Caco-2 (cell line): ENCODE data around the gene PCBP3. TPM values are rescaled to one million over a fixed set of nuclear protein-coding genes. Genes with fewer than 3 reads are reported as not detected.

ENCODE experiments used
- BruUV-seq: library from RNA; stranded (reverse); fragments of 400-500 nt; replicated peaks from 2 replicates; lab custom pipeline; 2021; lab: Mats Ljungman, UMichigan
- CTCF ChIA-PET: fragments of 300-600 bp; sonication (Branson Sonifier 250); formaldehyde crosslinking; loops from one replicate; lab custom pipeline; 2022; ENCODE audit warnings: antibody characterized with exemption; lab: Charles Lee
- POLR2A ChIA-PET: fragments of 300-600 bp; sonication (Branson Sonifier 250); formaldehyde crosslinking; loops from one replicate; lab custom pipeline; 2022; ENCODE audit warnings: antibody characterized with exemption; lab: Charles Lee
- DNase-seq, 2 experiments: peaks; one replicate each; pipeline versions ENCODE4 v3.0.0 to v3.0.0-alpha.2; 2020 to 2022
- H3K27me3 ChIP-seq: replicated peaks from 2 replicates; pipeline ENCODE4 v1.6.0; 2011; ENCODE audit warnings: low read length; ENCODE audit not compliant: control insufficient read depth, insufficient read depth
- H3K36me3 ChIP-seq: 2 replicates; pipeline ENCODE4 v1.5.1; 2011; ENCODE audit warnings: low read length; ENCODE audit not compliant: control insufficient read depth, insufficient read depth
- H3K4me1 ChIP-seq: fragments of 250-450 bp; sonication (Bioruptor Pico); 2 replicates; pipeline ENCODE4 v1.5.1; 2020; ENCODE audit warnings: mild to moderate bottlenecking
- H3K4me3 ChIP-seq: 2 replicates; pipeline ENCODE4 v1.5.1; 2011; ENCODE audit warnings: low read depth, mild to moderate bottlenecking, control low read depth, low read length
- H3K9me3 ChIP-seq: fragments of 250-450 bp; sonication (Bioruptor Pico); 2 replicates; pipeline ENCODE4 v1.5.1; 2020; ENCODE audit warnings: mild to moderate bottlenecking, moderate library complexity
- H3K27ac Mint-ChIP-seq: one replicate; pipeline ENCODE4 v1.8.0; 2022; ENCODE audit warnings: mixed read lengths; ENCODE audit not compliant: unreplicated experiment
- H3K27me3 Mint-ChIP-seq: one replicate; pipeline ENCODE4 v1.8.0; 2022; ENCODE audit warnings: mixed read lengths; ENCODE audit not compliant: insufficient read depth, unreplicated experiment
- H3K36me3 Mint-ChIP-seq: one replicate; pipeline ENCODE4 v1.8.0; 2022; ENCODE audit warnings: mild to moderate bottlenecking, mixed read lengths; ENCODE audit not compliant: insufficient read depth, unreplicated experiment
- H3K4me1 Mint-ChIP-seq: one replicate; pipeline ENCODE4 v1.8.0; 2022; ENCODE audit warnings: low read depth, mixed read lengths; ENCODE audit not compliant: unreplicated experiment
- H3K4me3 Mint-ChIP-seq: one replicate; pipeline ENCODE4 v1.8.0; 2022; ENCODE audit warnings: mild to moderate bottlenecking, moderate library complexity, mixed read lengths; ENCODE audit not compliant: unreplicated experiment
- H3K9me3 Mint-ChIP-seq: one replicate; pipeline ENCODE4 v1.8.0; 2022; ENCODE audit warnings: mixed read lengths; ENCODE audit not compliant: unreplicated experiment
- intact Hi-C: fragments of 100-400 bp; cut with micrococcal nuclease; formaldehyde crosslinking; loops from one replicate; pipeline ENCODE4 v1.10.0; 2022; ENCODE audit not compliant: unreplicated experiment
- total RNA-seq: library from RNA; stranded (reverse); gene quantifications from 2 replicates; pipeline ENCODE4 v1.2.3, GENCODE V29; 2022
- TF ChIP-seq, protein P1 (sequence below), 2 experiments: fragments of 200-600 bp in 1 of 2; IDR thresholded peaks; 1 replicate in 1 of 2; 2 replicates in 1 of 2; pipeline versions ENCODE4 v1.5.1 to v1.8.0; 2011 to 2022; ENCODE audit warnings: antibody characterized with exemption in 1 of 2, control low read depth in 1 of 2, inconsistent platforms in 1 of 2, low read depth in 1 of 2, low read length in 1 of 2, mild to moderate bottlenecking in 1 of 2, moderate library complexity in 1 of 2; ENCODE audit not compliant: insufficient read depth in 1 of 2, severe bottlenecking in 1 of 2, unreplicated experiment in 1 of 2

PCBP3 gene
- total RNA-seq, 1 experiment from 2014 or later: 0.75 TPM

DNA sequence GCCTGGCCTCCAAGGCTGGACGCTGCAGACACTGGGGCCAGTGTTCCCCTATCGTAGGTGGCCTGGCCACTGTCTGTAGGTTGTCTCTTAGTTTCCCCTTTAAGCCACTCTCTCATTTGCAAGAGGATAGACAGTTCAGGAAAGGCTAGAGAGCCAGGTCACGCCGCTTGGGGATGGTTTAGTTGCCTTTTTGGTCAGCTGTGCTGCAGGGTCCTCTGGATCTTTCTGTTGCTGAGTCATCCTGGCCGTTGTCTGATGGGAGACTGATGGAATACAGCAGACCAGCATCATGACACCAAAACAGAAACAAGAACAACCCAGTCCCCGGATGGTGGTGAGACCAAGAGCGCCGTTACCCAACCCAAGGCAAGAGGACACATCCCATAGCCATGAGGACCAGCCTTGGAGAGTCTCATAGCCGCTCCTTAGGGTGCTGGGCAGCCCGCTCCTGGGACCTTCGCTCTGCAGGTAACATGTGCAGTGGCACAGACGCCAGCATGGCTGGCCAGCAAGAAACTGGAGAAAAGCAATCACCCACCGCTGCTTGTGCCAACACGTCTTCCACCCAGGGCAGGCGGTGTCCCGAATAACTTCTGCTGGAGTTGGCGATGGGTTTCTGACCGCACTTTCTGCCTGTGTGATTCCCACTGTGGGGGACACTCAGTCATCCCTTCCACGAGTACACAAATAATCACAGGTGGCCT lies 258.9 kb downstream of the PCBP3 start:
- TF ChIP-seq, protein P1, sequence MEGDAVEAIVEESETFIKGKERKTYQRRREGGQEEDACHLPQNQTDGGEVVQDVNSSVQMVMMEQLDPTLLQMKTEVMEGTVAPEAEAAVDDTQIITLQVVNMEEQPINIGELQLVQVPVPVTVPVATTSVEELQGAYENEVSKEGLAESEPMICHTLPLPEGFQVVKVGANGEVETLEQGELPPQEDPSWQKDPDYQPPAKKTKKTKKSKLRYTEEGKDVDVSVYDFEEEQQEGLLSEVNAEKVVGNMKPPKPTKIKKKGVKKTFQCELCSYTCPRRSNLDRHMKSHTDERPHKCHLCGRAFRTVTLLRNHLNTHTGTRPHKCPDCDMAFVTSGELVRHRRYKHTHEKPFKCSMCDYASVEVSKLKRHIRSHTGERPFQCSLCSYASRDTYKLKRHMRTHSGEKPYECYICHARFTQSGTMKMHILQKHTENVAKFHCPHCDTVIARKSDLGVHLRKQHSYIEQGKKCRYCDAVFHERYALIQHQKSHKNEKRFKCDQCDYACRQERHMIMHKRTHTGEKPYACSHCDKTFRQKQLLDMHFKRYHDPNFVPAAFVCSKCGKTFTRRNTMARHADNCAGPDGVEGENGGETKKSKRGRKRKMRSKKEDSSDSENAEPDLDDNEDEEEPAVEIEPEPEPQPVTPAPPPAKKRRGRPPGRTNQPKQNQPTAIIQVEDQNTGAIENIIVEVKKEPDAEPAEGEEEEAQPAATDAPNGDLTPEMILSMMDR (IDR thresholded peaks at IDR 0.05; ENCODE audit: insufficient read depth in 1 of 2, low read depth in 1 of 2, low read length in 1 of 2, severe bottlenecking in 1 of 2, unreplicated experiment in 1 of 2): no peak
- POLR2A ChIA-PET: no interaction called here
- no peaks in the 10 kb centered on the region for H3K9me3 ChIP-seq
- no peak overlapping the region for H3K4me3 ChIP-seq
- no peaks in the 10 kb centered on the region for H3K9me3 Mint-ChIP-seq
- CTCF ChIA-PET: no interaction called here
- no peak overlapping the region for H3K27ac Mint-ChIP-seq
- no peak overlapping the region for H3K4me3 Mint-ChIP-seq
- DNase-seq: no peak
- intact Hi-C loops: no loop called here
- H3K4me1 Mint-ChIP-seq: no peaks in the 10 kb centered on the region
- H3K36me3 Mint-ChIP-seq: no peaks in the 10 kb centered on the region
- no TSS peak for BruUV-seq
- no peaks in the 10 kb centered on the region for H3K4me1 ChIP-seq
- H3K27me3 Mint-ChIP-seq: peaks cover 10% of the 10 kb centered on the region
- H3K27me3 ChIP-seq: no peaks in the 10 kb centered on the region
- no peaks in the 10 kb centered on the region for H3K36me3 ChIP-seq

DNA sequence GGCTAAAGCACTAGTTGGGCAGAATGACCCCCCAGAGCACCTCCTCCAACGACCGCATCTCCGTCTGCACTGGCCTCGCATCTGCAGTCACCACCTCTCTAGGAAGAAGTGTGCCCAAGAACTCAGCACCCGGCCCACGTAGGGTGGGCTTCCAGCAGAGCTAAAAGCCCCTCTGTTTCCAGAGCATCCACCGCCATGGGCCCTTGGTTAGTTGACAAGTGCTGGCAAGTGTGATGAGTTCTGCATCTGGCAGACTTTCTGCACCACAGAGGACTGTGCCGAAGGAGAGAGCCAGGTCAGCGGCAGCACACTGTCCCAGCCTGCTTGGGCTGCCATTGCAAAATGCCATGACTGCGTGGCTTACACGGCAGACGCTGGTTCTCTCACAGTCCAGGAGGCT lies 261.7 kb downstream of the PCBP3 start:
- Histone ChIP-seq H3K4me1 (no peaks in the 10 kb centered on the region), H3K27me3 (no peaks in the 10 kb centered on the region), H3K4me3 (no peak overlapping the region), H3K9me3 (no peaks in the 10 kb centered on the region), H3K36me3 (no peaks in the 10 kb centered on the region)
- TF ChIP-seq, protein P1 (IDR thresholded peaks at IDR 0.05; ENCODE audit: insufficient read depth in 1 of 2, low read depth in 1 of 2, low read length in 1 of 2, severe bottlenecking in 1 of 2, unreplicated experiment in 1 of 2): no peak
- CTCF ChIA-PET: no interaction called here
- Mint-ChIP-seq H3K36me3 (no peaks in the 10 kb centered on the region), H3K4me1 (no peaks in the 10 kb centered on the region), H3K9me3 (no peaks in the 10 kb centered on the region), H3K27ac (no peak overlapping the region), H3K4me3 (no peak overlapping the region), H3K27me3 (peaks cover 3% of the 10 kb centered on the region)
- no TSS peak for BruUV-seq
- DNase-seq: peak in 1 of 2 experiments; percentile 31
- POLR2A ChIA-PET: no interaction called here
- intact Hi-C loops: no loop called here

DNA sequence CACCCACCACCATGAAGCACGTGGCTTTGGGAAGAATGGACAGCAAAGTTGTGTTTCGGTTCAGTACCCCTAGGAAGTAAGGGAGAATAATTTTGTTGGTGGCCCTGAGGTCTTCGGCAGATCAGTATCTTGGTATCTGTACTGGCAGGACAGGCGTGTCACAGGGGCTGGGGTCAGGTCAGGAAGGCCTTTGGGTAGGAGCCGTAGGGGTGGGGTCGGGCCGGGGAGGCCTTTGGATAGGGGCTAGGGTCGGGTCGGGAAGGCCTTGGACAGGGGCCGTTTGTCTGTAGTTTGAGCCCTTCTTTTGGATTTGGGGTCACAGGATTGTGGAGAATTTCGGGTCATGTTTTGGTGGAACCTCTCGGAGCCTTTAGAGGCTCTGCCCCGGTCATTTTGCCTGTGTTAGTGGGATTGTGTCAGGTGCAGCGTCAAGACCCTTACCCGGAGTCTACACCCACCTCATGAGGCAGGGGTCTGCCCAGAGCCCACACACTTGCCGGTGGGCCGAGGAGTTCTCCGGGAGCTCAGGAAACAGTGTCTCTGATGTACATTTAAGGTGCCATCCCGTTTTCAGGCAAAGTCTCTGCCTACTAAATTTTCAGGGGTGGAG lies 262.8 kb downstream of the PCBP3 start:
- BruUV-seq: no TSS peak
- peaks cover 3% of the 10 kb centered on the region for H3K27me3 Mint-ChIP-seq
- H3K4me3 Mint-ChIP-seq: no peak overlapping the region
- H3K27me3 ChIP-seq: no peaks in the 10 kb centered on the region
- H3K9me3 ChIP-seq: no peaks in the 10 kb centered on the region
- intact Hi-C loops: no loop called here
- no peaks in the 10 kb centered on the region for H3K4me1 ChIP-seq
- ChIA-PET CTCF (no interaction called here), POLR2A (no interaction called here)
- no peak overlapping the region for H3K27ac Mint-ChIP-seq
- no peak overlapping the region for H3K4me3 ChIP-seq
- no peaks in the 10 kb centered on the region for H3K4me1 Mint-ChIP-seq
- H3K9me3 Mint-ChIP-seq: no peaks in the 10 kb centered on the region
- TF ChIP-seq, protein P1 (IDR thresholded peaks at IDR 0.05; ENCODE audit: insufficient read depth in 1 of 2, low read depth in 1 of 2, low read length in 1 of 2, severe bottlenecking in 1 of 2, unreplicated experiment in 1 of 2): no peak
- H3K36me3 Mint-ChIP-seq: no peaks in the 10 kb centered on the region
- DNase-seq: no peak
- H3K36me3 ChIP-seq: no peaks in the 10 kb centered on the region
